GM18519 (cell line): ENCODE data around the gene KCNK1.

ENCODE experiments used
- ATAC-seq: cut with Tn5 transposase; IDR thresholded peaks from one replicate; pipeline ENCODE4 v1.9.1; 2021; ENCODE audit warnings: mild to moderate bottlenecking, moderate library complexity; ENCODE audit not compliant: unreplicated experiment, low FRiP score

Gene KCNK1

DNA sequence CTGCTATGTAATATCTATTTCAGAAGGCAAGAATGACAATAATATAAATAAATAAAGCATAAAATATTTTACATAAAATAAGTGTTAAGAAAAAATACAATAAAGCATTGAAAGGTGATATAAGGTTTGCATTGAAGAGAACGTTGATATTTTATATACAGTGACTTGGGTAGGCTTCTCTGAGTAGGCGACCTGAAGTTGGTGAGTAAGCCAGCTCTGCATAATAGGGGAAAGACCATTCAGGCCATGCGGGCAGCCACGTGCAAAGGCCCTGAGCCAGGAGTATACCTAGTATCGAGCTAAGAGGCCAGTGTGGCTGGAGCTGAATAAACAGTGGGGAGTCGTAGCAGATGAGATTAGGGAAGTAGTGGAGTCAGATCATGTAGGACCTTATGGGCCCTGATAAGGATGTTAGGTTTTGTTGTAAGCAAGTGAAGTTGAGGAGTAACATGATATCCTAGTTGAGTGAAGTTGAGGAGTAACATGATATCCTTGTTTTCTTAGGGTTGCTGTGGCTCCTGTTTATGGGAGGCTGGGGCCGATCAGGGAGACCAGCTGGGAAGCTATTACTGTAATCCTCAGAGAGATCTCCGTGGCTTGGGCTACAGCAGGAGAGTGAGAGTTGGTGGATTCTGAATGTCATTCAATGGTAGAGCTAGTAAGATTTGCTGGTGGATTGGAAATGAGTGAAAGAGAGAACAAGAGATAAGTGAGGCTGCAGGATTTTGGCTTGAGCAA lies 22.0 kb downstream of the KCNK1 start:
- no peak for ATAC-seq

DNA sequence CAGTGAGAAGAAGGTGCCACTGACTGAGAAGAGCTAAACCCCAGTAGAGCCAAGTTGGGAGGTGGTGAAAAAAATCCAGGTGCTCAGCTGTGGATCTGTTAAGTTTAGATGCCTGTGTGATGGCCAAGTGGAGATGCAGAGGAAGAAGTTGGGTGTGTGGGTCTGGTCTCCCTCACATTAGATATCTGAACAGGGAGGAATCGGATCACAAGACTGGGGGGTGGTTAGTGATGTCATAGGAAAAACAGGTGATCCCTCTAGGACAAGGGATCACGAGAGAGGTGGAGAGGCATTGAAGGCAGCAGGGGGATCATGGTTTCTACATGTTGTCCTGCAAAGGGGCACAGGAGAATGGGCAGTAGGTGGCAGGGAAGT lies 22.6 kb downstream of the KCNK1 start:
- no peak for ATAC-seq

DNA sequence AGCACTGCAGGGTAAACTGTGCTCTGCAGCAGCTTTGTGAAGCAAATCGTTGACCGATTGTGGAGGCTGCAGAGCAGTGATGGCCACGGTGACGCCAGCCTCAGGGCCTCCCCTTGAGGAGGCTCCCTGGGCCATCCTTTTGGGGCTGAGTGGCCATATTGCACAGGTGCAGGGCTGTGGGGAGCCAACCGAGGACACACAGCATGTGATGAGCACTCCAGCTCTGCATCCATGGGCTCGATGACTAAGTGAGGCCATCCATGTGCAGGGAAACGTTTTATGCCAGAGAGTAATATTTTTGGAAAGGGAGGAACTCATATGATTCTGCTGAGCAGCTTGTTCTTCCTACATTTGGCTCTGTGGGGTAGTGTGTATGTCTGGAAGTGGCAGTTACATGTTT lies 24.6 kb downstream of the KCNK1 start:
- ATAC-seq = no peak

GRCh38 chr1:233639611-233640010 lies 25.7 kb downstream of the KCNK1 start:
- no peak for ATAC-seq

DNA sequence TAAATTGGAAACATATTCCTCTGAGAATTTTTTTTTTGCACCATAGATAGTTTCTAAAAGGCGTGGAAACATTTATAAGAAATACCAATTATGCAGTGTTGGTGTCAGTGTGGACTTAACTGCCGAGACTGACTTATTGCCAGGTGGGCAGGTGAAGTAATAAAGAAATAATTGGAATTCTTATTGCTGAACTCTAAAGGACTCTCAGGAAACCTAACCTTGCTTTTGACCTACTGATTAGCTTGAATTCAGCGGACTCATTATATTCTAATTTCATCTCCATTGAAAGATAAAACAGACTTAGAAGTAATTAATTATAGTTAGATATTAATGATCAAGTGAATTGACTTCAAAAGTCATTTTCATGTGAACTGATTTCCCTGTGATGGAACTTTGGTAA lies 26.3 kb downstream of the KCNK1 start:
- no peak for ATAC-seq

- ATAC-seq = no peak
Measured at GRCh38 chr1:233641029-233641428, 27.1 kb downstream of the KCNK1 start.

DNA sequence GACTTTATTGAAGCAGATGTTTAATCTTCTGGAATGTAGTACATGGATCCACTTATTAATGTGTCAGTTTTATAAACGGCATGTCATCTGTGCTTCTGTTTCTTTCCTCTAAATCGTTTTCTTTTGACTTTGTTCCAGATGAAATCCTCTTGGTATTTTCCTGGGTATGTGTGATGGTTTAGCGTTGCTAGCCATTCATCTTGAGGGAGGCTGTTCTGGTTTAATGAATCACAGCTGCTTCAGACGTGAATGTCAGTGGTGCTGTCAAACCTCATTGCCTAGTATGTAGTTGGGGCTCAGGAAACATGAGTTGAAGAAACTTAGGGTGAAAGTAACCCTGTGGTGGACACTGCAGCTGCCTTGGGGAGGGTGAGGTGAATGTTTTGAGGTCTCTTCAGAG lies 33.2 kb downstream of the KCNK1 start:
- ATAC-seq = no peak

GRCh38 chr1:233647636-233648035 lies 33.7 kb downstream of the KCNK1 start:
- no peak for ATAC-seq

DNA sequence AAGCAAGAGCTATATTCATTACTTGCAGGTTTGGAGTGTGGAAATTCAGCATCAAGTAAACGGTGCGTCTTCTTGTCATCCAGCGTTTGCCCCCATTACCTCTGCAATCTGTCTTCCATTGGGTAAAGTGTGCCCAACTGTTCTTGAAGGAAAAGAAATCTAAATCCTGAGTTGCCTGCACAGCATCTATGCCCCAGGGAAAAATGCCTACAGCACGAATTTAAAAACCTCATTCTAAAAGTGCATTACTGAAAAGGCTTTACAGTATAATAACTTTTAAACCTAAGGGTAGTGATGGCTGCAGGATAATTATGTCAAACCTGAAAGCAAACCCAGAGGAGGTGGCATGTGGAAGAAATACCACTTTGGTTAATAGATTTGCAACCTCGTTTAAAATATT lies 37.2 kb downstream of the KCNK1 start:
- ATAC-seq = no peak

GRCh38 chr1:233651563-233652233 lies 37.8 kb downstream of the KCNK1 start:
- ATAC-seq = no peak

DNA sequence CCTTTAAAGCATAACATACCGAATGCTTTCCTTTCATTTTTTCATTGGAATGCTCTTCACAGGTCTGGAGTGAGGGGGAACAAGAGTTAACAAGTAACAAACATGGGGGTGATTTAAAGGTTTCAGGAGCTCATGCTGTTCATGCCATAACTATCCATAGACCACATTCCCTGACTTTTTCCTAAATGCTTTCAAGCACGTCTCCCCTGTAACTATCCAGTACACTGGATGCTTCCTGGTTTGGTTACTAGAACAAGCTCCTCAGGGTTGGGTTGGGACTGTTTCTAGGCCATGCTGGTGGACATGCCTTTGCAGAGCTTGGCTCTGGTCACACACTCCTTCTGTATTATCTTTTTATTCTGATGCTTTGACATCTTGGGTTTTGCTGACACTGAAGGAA lies 38.6 kb downstream of the KCNK1 start:
- no peak for ATAC-seq

DNA sequence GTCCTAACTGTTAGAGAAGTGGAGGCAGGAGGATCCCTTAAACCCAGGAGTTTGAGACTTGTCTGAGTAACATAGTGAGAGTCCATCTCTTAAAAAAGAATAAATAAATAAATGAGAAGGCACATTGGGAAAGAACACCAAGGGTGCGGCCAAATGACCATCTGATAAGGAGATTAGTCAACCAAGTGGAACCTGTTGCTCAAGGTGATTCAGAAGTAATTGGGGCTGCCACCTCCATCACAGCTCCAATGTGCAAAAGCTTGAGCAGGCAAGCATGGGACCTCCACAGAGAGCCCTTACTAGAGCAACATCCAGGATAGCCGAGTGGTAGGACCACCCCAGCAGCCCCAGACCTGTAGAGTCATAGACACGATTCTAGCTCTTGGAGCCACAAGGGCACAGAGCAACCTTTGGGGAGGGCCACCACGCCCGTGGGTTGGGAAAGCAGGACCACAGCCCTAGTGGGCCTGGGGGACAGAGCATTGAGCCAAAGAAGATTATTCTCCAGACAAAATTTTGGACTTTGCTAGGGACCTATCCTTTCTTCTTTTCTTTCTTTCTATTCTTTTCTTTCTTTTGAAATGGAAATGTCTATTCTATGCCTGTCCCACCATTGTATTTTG lies 40.9 kb downstream of the KCNK1 start:
- no peak for ATAC-seq

DNA sequence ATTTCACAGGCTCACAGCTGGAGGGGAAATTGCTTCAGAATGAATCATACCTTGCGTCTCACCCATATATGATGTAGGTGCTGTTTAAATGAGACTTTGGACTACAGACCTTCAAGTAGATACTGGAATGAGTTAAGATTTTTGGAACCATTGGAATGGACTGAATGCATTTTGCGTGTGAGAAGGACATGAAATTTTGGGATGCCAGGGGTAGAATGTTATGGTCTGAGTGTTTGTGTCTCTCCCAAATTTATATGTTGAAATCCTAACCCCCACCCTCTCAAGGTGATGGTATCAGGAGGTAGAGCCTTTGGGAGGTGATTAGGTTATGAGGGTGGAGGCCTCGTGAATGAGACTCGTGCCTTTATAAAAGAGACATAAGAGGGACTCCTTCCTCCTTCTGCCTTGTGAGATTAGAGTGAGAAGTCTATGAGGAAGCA lies 41.4 kb downstream of the KCNK1 start:
- ATAC-seq = no peak

DNA sequence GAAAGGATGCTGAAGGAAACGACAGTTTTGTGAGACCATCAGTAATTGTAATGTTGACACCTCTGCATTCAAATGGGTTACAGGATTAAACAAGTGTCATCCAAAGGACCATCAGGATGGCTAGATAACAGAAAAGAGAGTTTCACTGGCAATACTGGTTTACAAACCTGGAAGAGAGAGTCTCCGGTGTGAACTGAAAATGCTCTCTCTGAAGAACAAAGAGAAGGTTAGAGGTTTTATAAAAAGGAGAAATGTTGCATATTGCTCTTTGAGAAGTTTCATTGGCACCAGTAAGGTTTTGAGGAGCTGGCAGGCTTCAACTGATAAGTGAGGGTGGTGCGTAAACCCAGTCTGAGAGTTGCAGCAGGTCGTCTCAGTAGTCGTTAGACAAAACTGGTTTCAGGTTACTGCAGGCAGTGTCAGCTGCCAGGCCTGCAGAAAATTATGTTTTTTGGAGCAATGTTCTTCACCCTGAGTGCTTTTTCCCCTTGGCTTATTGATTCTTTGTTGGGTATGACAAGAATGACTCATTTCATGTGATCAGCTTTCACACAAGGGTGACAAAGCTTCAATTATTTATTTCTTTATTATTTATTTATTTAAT lies 42.2 kb downstream of the KCNK1 start:
- no peak for ATAC-seq

GRCh38 chr1:233656687-233657086 lies 42.8 kb downstream of the KCNK1 start:
- ATAC-seq = no peak

DNA sequence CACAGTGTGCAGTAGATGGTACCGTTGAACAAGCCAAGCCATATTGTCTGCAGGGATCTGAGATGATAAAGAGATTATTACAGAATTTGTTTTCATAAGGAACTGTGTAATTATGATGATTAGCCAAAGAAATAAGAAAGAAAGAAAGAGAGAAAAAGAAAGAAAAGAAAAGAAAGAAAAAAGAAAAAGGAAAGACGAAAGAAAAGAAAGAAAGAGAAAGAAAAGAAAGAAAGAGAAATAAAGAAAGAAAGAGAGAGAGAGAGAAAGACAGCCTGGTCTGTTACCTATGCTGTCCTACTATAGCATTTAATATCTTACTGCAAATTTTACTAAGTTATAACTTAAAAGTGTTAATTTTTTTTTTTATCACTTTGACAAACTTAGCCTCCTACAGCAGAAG lies 43.6 kb downstream of the KCNK1 start:
- ATAC-seq = no peak

GRCh38 chr1:233659495-233659894 lies 45.6 kb downstream of the KCNK1 start:
- no peak for ATAC-seq

DNA sequence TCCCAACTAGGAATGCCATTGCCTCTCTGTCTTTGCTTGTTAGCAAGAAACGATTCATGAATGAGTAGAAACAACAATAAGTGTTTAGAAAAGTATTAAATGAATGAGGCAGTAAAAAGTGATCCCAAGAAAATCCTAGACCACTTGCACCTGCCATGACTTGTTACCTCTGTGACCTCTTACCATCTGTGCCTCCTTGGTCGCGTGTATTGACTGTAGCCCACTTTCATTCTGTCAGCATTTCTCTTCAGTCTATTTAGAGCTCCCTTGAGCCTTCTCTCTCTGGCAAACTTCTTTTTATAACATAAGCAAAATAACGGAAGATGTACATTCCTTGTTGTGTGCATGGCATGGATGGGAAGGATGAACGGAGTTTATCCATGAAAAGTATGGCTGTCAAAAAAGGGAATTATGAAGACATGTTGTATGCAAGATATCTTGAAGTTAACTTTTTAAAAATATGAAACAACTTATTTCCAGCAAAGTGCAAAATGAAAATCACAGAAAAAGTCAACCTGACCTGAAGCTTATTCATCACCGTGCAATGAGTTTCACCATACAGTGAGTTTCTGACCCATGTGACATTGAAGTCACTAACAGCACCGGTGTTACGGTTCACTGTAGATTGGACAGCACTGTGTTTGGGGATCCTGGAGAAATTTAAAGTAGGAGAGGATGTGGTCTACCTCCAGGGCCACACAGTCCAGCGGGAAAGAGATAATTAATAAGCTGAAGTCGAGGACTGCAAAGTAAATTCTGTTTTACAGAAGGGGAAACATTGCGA lies 47.7 kb downstream of the KCNK1 start:
- ATAC-seq = no peak

- no peak for ATAC-seq
Measured at GRCh38 chr1:233662575-233663304, 48.8 kb downstream of the KCNK1 start.

GRCh38 chr1:233664253-233664652 lies 50.3 kb downstream of the KCNK1 start:
- no peak for ATAC-seq
